NCI-H146 (cell line): Measurements from ENCODE around the gene ILDR2.

Source experiments
- DNase-seq: peaks from one replicate; lab custom pipeline; 2025; lab: John Stamatoyannopoulos, UW

ILDR2 gene

GRCh38 chr1:166969074-166969677 lies 6.2 kb downstream of the ILDR2 start:
- no peak for DNase-seq

GRCh38 chr1:166960858-166961474 lies 14.4 kb downstream of the ILDR2 start:
- no peak for DNase-seq

GRCh38 chr1:166956872-166957271 lies 18.5 kb downstream of the ILDR2 start:
- no peak for DNase-seq

- DNase-seq = no peak
Observed at GRCh38 chr1:166956057-166956850, 19.1 kb downstream of the ILDR2 start.

- no peak for DNase-seq
Observed at GRCh38 chr1:166953491-166953890, 21.8 kb downstream of the ILDR2 start.

- no peak for DNase-seq
Observed at GRCh38 chr1:166952002-166952746, 23.2 kb downstream of the ILDR2 start.

GRCh38 chr1:166951050-166951449 lies 24.3 kb downstream of the ILDR2 start:
- no peak for DNase-seq

GRCh38 chr1:166950156-166950555 lies 25.2 kb downstream of the ILDR2 start:
- no peak for DNase-seq

GRCh38 chr1:166948856-166949350 lies 26.4 kb downstream of the ILDR2 start:
- no peak for DNase-seq

- DNase-seq = peak; percentile 81
Observed at GRCh38 chr1:166947398-166948043, 27.8 kb downstream of the ILDR2 start.

GRCh38 chr1:166944186-166944967 lies 31.0 kb downstream of the ILDR2 start:
- DNase-seq = no peak

GRCh38 chr1:166939741-166940375 lies 35.5 kb downstream of the ILDR2 start:
- DNase-seq = no peak

GRCh38 chr1:166937962-166938361 lies 37.4 kb downstream of the ILDR2 start:
- no peak for DNase-seq

GRCh38 chr1:166937329-166937728 lies 38.0 kb downstream of the ILDR2 start:
- DNase-seq = no peak

- DNase-seq = no peak
Observed at GRCh38 chr1:166933633-166934032, 41.7 kb downstream of the ILDR2 start.

GRCh38 chr1:166933140-166933539 lies 42.2 kb downstream of the ILDR2 start:
- DNase-seq = no peak

- peak; percentile 9 for DNase-seq
Observed at GRCh38 chr1:166929911-166930310, 45.4 kb downstream of the ILDR2 start.

GRCh38 chr1:166927701-166928100 lies 47.6 kb downstream of the ILDR2 start:
- no peak for DNase-seq

- no peak for DNase-seq
Observed at GRCh38 chr1:166925810-166926478, 49.4 kb downstream of the ILDR2 start.
